OCI-LY1 (cell line): ENCODE data around the gene ZDHHC1.

Source experiments
- CTCF ChIP-seq: fragments of 200-600 bp; sonication (generic), shearing (Covaris generic); IDR thresholded peaks from 2 replicates; pipeline ENCODE4 v1.5.1; 2017; ENCODE audit warnings: mild to moderate bottlenecking, antibody characterized with exemption, low read length, moderate library complexity, mixed read lengths
- EZH2 ChIP-seq: fragments of 200-600 bp; sonication (generic), shearing (Covaris generic); IDR thresholded peaks from 2 replicates; pipeline ENCODE4 v1.8.0; 2017; ENCODE audit warnings: borderline replicate concordance, mixed run types, mild to moderate bottlenecking, antibody characterized with exemption, low read length, moderate library complexity, mixed read lengths

GRCh38 chr16:67395105-67395457, 21.2 kb downstream of the ZDHHC1 start:
- TF ChIP-seq CTCF (no peak), EZH2 (no peak)
